ENCODE results near the gene MYL3.
A peak's percentile ranks its signal among the peaks of the same experiment; 100 is the strongest.

The MYL3 gene

DNA sequence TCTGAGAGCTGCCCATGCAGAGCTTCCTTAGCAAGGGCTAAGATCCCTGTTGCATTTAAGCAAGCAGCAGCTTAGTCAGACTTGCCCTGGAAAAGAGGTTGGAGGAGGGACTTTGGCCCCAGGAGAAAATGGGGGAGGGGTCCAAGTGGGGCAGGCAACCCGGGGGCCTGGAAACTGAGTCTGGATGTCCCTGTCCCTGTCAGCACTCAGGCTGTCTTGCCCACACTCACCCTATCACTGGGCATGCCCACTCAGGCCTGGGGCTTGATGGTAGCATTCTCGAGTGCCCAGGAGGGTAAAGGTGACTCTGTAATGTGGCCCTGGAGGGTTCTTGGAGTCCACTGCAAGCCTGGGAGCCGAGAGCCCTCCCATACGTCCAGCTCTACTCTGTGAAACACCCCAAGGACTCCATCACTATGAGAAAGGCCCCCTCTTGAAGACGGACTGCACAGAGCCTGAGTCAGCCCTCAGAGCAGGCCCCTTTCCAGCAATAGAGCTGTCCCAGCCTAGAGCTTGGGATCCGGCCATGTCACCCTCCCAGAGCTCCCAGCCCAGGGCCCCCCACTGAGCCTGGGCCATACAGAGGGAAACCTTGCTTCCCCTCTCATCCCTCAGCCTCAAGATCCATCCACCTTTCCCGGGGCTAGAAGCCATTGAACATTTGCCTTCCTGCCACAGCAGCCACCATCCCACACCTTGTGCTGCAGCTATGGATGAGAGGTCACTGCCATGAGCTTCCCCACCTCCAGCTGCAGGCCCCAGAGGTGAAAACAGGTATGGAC lies 13.4 kb downstream of the MYL3 start:
- no peak for DNase-seq (ENCODE audit: low read depth)

DNA sequence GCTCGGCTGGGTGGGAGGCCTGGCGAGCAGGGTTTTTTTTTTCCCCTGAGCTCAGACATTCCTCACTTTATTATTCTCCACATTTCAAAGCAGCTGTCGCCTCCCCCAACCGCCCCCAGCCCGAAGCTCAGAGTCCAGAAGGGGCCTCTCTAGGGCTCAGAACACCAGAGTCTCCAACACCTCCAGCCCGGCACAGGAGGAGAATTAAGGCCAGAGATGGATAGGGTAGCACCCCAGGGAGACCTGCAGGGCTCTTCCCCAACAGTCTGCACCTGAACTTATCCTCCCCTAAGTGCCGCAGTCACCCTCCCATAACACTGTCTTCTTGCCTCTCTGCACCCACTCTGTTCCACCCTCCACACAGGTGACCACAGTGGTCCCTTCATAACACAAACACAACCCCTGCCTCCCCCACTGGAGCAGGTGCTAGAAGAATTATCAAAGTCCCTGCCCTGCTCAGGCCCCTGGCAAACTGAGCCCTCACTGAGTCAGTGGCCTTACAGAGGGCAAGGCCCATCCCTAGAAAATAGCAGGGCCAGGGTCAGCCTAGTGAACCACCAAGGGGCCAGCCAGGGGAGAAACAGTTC lies 14.1 kb downstream of the MYL3 start:
- DNase-seq (ENCODE audit: low read depth) = no peak

DNA sequence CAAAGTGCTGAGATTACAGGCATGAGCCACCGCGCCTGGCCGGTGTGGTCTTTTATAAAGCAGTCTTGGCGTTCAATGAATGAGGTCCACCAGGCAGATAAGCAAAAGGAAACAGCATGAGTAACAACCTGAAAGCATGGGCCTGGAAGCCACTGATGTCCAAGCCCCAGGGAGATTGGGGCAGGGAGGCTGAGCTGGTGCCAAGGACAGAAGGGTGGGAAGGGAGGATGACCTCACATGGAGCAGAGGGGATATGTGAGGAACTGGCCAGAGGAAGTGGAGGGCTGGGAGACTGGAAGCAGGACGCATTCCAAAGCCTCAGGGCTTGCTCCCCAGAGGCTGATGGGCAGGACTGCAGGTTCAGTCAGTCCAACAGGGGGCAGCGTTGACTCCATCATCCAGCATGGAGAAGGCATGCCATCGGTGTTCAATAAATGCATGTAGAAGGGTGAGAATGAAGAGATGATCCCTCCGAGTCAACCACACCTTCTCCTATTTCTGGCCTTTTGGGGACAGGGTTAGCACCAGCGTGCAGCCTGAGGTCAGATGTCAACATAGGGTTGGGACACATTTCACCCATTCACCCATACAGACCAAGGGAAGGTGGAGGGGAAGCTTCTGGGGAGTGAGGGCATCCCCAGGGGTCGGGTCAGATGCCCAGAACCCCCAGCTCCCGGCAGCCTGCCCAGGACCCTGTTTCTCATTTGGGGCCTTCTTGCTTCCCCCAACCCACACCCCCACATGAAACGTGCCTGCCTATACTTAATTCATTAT lies 14.8 kb downstream of the MYL3 start:
- DNase-seq (ENCODE audit: low read depth) = no peak

DNA sequence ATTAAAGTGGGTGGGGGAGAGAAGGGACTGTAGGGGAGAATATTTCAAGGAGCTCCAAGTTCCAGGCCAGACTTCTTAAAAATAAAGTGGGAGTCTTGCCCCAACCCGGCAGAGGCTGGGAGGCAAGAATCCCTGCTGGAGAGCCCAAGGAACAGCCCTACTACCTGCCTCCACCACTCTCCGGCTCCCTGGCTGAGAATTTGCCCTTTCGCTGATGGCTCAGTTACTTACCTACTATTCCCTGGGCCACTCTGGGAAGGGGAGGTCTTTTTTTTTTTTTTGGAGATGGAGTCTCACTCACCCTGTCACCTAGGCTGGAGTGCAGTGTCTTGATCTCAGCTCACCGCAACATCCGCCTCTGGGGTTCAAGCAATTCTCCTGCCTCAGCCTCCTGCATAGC lies 15.5 kb downstream of the MYL3 start:
- DNase-seq (ENCODE audit: low read depth) = no peak

DNA sequence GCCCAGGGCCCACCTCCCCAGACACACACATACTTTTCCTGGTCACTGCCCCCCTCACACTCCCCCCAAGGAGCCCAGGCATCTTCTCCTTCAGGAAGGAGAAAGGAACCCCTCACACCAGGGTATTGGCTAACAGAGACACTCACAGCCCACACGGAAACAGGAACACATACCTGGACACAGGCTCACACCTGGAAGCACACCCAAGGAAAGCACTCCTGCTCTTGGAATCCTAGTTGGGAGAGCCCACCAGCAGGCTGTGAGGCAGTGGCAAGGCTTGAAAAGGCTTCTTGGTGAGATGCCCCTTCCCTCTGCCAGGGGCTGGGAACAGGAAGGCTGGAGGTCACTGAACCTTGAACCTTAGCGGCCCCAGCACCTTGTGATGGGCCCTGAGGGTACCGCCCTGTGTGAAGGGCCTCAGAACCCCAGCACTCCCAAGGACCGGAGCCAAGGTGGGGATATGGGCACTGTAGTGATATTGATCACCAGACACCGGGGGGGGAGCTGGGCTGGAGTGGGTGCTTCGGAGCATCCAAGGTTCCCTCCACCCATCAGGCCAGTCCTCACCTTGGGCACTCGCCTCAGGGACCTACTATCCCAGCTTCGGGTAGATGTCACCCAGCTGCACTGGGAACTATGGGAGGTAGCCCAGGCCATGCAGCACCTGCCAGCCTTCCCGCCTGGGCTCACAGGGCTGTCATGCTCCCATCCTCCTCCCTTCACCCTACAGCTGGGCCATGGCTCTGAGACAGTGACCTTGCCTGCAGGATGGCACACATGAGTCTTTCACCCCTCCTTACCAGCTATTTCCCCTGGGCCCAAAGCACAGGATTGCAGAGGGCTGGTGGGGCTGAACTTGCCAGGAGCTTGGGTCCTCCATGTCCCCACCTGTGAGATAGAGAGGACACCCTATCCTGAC lies 16.4 kb downstream of the MYL3 start:
- DNase-seq (ENCODE audit: low read depth) = no peak

DNA sequence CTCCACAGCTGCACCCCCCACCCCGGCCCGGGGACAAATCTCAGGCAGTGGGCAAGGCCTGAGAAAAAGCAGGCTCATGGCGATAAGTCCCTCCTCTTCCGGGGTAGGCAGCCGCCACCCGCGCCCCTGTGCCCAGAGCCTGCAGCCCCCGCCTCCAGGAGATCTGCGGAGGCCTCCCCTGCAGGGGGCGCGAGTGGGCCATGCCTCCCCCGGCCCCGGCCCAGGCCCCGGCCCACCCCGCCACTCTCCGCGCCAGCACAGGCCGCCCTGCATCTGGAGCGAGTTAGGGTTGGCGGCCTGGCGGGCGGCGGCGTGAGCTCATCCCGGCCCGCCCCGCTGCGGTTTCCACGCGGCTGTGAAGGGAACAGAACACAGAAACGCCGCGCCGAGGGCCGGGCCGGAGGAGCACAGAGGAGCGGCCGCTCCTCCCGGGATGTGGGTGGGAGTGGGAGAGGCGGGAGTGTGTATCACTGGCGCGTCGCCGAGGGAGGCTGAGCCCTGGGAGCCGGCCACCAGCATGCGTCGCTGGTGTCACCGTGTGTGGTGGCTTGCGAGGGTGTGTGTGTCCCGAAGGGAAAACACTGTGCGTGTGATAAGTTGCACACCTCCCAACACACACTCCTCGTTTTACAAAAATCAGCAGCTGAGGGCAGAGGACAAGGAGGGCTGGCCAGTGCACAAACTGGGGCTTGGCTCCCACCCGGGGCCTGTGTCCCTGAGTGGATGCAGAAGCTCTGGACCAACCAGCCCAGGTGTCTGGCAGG lies 17.2 kb downstream of the MYL3 start:
- DNase-seq (ENCODE audit: low read depth) = peak; percentile 22

DNA sequence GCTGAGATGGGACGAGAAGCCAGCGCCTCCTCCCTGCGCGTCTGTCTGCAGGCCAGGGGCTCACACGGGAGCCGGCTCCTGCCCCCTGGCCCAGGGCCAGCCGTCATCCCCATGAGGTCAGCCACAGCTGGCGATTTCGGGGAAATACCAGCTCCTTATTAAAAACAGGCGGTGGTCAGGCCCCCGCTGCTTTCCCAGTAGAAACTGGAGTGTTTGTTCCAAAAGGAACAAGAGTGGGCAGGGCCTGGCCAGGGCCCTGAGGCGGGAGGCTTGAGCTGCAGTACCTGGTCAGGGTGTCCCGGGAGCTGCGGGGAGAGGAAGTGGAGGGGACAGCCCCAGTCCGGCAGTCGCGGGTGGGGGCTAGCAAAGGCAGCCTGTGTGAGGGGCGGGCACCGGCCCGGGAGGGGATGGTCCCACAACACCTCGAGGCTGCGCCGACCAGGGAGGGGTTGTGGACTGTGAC lies 17.8 kb downstream of the MYL3 start:
- peak; percentile 28 for DNase-seq (ENCODE audit: low read depth)

DNA sequence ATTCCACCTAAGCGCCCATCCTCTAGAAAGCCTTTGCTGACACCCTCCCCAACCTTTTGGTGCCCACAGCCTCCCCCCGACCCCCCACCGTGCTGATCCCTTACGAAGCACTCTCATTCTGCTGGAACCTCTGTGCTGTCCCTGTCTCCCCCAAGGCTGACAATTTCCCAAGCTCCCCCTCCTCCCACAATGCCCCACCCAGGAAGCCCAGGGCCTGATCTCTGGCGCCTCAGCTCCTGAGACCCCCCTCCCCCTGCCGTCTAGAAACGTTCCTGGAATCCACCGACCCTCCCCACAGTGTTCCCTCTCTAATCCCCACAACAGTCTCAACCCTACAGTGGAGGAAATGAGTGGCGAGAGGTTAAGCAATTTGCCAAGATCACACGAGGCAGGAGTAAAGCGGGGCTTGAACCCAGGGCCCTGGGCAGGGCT lies 18.3 kb downstream of the MYL3 start:
- no peak for DNase-seq (ENCODE audit: low read depth)

DNA sequence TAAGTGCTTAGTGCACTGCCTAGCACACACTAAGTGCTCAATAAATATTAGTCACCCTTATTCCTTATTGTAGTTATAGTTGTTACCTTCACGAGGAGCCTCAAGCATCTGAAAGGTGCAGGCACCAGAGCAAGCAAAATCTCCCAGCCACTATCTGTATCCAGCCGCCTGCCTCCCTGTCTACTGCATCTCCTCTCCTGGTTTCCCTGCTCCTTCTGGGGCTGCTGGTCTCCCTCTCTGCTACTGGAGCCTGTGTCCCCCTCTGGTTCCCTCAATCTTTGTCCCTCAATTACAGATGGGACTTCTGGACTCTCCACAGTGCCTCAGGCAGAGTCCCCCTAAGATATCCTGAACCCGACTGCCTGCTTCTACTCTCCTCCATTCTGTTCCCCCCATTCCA lies 18.8 kb downstream of the MYL3 start:
- DNase-seq (ENCODE audit: low read depth) = no peak

DNA sequence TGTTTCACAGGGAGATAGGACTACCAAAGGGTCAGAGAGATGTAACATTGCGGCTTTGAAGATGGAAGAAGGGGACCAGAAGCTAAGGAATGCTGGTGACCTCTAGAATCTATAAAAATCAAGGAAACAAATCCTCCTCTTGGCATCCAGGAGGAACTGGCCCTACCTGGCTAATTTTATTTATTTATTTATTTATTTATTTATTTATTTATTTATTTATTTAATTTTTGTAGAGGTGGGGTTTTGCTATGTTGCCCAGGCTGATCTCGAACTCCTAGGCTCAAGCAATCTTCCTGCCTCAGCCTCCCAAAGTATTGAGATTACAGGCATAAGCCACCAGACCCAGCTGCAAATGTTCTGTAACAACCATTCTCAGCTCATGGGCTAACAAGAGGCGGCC lies 19.7 kb downstream of the MYL3 start:
- no peak for DNase-seq (ENCODE audit: low read depth)

DNA sequence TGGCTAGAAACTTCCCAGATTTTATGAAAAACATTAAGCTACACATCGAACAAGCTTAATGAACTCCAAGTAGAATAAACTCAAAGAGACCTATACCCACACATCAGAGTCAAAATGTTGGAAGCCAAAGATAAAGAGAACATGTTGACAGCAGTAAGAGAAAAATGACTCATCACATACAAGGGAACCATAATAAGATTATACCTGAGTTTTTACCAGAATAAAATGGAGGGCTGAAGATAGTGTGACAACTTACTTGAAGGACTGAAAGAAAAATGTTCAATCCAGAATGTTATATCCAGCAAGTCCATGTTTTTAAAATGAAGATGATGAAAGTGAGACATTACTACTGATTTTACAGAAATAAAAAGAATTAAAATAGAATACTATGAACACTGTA lies 22.8 kb downstream of the MYL3 start:
- no peak for DNase-seq (ENCODE audit: low read depth)

DNA sequence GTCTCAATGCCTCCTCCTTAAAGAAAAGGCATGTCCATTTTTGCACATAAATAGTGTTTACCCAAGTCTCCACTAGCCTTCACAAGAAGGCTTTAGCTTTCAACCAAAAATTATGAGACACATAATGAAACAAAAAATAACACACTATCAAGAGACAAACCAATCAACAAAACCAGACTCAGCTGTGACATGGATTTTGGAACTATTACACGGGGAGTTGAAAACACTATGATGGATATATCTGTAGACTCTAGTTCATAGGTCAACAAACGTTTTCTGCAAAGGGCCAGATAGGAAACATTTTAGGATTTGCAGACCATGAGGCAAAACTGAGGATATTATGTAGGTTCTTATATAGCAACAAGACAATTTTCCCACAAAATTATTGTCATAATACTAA lies 24.9 kb downstream of the MYL3 start:
- DNase-seq (ENCODE audit: low read depth) = no peak

DNA sequence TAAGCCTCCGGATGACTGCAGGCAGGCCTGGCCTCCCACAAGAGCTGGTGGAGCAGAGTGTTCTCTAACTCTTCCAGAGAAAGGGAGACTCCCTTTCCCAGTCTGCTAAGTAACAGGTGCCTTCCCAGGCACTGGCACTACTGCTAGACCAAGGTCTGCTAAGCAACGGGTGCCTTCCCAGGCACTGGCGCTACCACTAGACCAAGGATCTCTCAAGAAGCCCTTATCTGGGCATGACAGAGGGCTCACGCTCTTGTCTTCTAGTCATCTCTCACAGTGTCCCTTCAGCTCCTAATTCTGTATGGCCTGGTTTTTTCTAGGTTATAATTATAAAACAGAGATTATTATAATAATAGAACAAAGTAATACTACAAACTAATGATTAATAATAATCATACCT lies 27.8 kb downstream of the MYL3 start:
- no peak for DNase-seq (ENCODE audit: low read depth)

DNA sequence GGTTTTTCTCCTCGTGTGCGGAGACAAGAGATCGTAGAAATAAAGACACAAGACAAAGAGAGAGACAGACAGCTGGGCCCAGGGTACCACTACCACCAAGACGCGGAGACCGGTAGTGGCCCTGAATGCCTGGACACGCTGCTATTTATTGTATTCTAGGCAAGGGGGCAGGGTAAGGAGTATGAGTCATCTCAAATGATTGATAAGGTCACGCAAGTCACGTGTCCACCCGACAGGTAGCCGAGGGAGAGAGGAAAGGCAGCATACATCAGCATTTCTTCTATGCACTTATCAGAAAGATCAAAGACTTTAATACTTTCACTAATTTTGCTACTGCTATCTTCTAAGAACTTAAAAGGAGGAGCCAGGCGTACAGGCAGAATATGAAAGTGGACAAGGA lies 28.2 kb downstream of the MYL3 start:
- DNase-seq (ENCODE audit: low read depth) = no peak

DNA sequence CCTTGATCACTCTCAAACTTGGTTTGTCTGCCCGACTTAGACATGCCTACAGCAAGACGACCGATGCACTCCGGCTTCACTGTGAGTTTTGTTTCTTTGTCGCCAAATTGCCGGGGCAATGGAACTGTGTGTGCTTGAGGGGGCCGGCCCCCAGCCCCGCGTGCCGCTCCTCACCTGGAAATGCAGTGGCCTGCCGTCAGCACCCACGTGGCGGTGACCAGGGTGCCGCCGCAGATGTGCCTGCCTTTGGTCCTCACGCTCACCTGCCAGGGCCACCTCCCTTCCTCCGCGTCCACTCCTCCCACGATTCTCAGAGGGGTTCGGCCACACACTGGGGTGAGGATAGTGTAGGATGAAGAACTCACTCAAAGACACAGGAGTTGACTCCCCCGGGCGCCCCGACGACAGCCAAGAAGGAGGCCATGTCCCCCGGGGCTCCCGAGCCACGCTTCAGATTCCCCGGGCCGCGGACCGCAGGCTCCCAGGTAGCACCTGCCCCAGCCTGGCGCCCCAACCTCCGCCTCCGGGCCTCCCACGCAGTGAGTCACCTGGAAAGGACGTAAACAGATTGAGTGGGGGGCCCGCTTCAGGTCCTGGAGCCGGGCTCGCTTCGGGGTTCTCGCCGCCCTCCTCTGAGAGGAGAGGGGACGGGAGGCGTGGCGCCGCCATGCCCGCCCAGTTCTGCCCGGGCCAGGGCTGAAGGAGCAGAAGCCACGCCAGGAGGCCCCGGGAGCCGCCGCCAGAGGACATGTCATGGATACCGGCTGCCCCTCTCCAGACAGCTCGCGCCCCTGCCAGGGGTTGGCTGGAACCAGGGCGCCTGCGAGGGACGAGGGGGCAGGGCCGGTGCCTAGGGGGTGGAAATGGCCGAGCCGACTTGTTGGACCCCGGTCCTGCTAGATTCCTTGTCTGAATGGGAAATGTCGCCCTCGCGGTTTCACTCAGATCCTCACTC lies 29.6 kb downstream of the MYL3 start:
- no peak for DNase-seq (ENCODE audit: low read depth)

DNA sequence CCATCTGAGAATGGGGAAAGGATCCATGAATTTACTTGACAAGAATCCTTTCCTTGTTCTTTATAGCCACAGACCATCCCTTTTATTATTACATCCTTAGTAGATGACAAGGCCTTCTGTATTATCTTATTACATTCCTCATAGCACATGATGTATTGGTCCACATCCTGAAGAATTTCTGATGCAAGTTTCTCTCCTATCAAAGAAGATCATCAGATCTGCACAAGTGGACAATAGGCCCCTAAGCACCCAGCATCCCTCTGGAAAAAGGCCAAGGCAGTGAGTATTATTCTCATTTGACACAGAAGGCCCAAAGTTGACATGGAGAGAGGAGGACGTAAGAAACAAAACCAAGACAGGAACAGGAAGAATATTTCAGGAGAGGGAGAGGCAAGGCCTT lies 31.4 kb downstream of the MYL3 start:
- no peak for DNase-seq (ENCODE audit: low read depth)

DNA sequence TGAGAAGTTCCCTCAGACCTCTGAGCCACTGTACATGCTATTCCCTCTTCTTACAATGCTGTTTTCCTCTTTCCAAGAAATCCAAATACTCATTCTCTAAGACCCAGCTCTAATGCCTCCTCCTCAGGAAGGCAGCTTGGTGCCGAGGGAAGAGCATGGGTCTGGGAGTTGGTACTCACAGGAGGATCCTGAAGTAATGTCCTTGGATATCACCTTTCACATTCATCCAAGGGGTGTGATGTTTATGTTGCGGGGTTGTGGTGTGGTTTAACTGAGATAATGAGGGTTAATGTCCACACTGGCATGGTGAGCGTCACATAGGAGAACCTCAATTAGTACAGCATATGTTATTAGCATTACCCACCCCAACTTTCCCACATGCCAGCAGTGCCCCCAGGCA lies 31.9 kb downstream of the MYL3 start:
- DNase-seq (ENCODE audit: low read depth) = no peak

DNA sequence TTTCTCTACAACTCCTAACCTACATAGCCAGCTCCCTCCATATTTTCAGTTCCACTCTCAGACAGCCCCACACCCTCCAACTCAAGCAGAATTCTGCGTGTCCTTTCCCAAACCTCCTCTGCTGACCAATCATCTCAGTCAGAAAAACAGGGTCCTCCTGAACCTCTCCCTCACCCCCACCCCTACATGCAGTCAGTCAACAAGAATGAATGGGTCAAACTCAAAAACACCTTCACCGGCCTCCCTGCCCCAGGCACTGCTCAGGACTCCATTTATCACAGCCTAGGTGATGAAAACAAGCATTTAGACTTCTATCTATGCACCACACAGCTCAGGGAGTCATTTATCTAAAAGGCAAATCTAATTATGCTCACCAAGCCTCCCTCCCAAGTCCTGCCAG lies 32.4 kb downstream of the MYL3 start:
- no peak for DNase-seq (ENCODE audit: low read depth)

DNA sequence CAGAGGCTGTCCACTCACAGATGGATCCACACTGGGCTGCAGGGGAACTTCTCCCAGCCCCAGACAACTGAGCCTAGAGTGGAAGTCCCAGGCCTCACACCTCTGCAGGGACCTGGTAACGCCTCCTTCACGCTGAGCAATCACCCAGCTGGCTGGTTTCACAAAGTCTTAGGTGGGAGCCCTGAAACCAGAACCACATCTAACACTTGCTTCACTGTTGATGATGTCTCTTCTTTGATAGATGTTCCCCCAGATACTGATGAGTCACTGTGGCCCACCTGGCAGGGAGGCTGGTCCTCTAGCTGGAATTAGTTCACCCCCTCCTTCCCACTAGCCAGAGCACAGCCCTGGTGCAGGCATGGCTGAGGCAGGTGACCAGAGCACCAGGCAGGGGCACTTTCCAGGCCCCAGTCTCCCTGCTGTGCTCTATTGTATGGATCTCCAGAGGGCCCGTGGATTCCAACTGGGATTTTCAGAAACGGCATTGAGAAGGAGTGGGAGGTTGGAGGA lies 33.5 kb downstream of the MYL3 start:
- no peak for DNase-seq (ENCODE audit: low read depth)

DNA sequence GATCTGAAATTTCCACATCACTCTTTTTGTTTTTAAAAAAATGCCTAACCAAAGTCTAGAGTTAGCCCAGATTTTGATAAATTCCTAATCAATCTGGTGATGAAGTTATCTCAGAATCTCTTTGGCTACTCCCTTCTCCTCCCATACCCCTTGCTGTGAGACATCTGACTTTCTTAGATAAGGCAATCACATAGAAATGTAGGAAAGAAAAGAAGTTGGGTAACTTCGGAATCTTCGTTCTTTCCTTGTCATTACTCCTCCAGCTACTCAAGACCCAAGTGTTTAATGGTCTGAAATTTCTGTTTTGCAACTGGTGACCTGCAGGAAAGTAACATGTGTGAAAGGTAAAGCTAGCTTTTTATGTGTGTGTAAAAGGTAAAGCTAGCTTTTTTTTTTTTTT lies 37.8 kb downstream of the MYL3 start:
- DNase-seq (ENCODE audit: low read depth) = no peak

Measured in HS-5 (cell line).